A549 (cell line): ENCODE results near the gene TLE1. TPM values are rescaled to one million over a fixed set of nuclear protein-coding genes. Genes with fewer than 3 reads are reported as not detected.

Experiments
- ATAC-seq, 2 experiments: fragments of 200-7000 bp in 1 of 2; fragments of >200 bp in 1 of 2; cut with Nextera tagmentation in 1 of 2; cut with Tn5 transposase in 1 of 2; 3 replicates each; pipeline versions ENCODE4 v1.8.0 to v1.9.1; 2018 to 2020; ENCODE audit warnings: mild to moderate bottlenecking in 1 of 2, moderate library complexity in 1 of 2
- CTCF ChIA-PET: fragments of 300-600 bp; sonication (Branson Sonifier 250); formaldehyde crosslinking; extraction: SDS; loops from one replicate; lab custom pipeline; 2021; ENCODE audit warnings: antibody characterized with exemption, inconsistent platforms; lab: Yijun Ruan, JAX
- POLR2A ChIA-PET: fragments of 350-600 bp; formaldehyde crosslinking; extraction: SDS; loops from one replicate; lab custom pipeline; 2021; ENCODE audit warnings: antibody characterized with exemption, inconsistent platforms; lab: Yijun Ruan, JAX
- DNase-seq, 2 experiments: peaks; one replicate each; pipeline versions ENCODE4 v3.0.0 to v3.0.0-alpha.2; 2011 to 2016; ENCODE audit warnings: low read depth in 1 of 2, low spot score in 1 of 2
- FAIRE-seq: peaks from 2 replicates; lab custom pipeline; 2011; peaks lifted over from hg19 to GRCh38; lab: Jason Lieb, UNC
- H3K27ac ChIP-seq, 2 experiments: fragments of >200 bp; sonication (Bioruptor Twin); formaldehyde crosslinking; 3 replicates each; pipeline ENCODE4 v1.5.1; 2016 to 2017
- H3K4me1 ChIP-seq: fragments of >200 bp; sonication (Bioruptor Twin); formaldehyde crosslinking; 3 replicates; pipeline ENCODE4 v1.6.1; 2016
- H3K4me2 ChIP-seq: fragments of >200 bp; sonication (Bioruptor Twin); formaldehyde crosslinking; 3 replicates; pipeline ENCODE4 v1.6.1; 2016
- H3K4me3 ChIP-seq: fragments of >200 bp; sonication (Bioruptor Twin); formaldehyde crosslinking; 3 replicates; pipeline ENCODE4 v1.5.1; 2016
- H3K9me3 ChIP-seq: fragments of >200 bp; sonication (Bioruptor Twin); formaldehyde crosslinking; 3 replicates; pipeline ENCODE4 v1.6.1; 2016
- CBX2 ChIP-seq: fragments of 200-600 bp; sonication (generic); IDR thresholded peaks from 2 replicates; pipeline ENCODE4 v1.6.1; 2016; ENCODE audit warnings: low read depth, mild to moderate bottlenecking, borderline replicate concordance
- CEBPB ChIP-seq, 2 experiments: fragments of >200 bp in 1 of 2; sonication (Bioruptor Twin) in 1 of 2; formaldehyde crosslinking in 1 of 2; IDR thresholded peaks; 2 replicates each; pipeline ENCODE4 v1.6.1; 2012 to 2016
- CHD2 ChIP-seq: fragments of 150-350 bp; IDR thresholded peaks from 2 replicates; pipeline ENCODE4 v1.6.1; 2014; ENCODE audit warnings: low read length; ENCODE audit not compliant: partially characterized antibody
- EHF ChIP-seq: fragments of 250-450 bp; sonication (Bioruptor Pico); IDR thresholded peaks from 2 replicates; pipeline ENCODE4 v1.5.0; 2020; ENCODE audit warnings: mild to moderate bottlenecking
- ELK1 ChIP-seq: fragments of 150-350 bp; IDR thresholded peaks from 2 replicates; pipeline ENCODE4 v1.6.1; 2014; ENCODE audit warnings: low read depth, mild to moderate bottlenecking, low read length
- EP300 ChIP-seq, 2 experiments: fragments of >200 bp; sonication (Bioruptor Twin); formaldehyde crosslinking; IDR thresholded peaks; 2 replicates in 1 of 2; 3 replicates in 1 of 2; pipeline ENCODE4 v1.6.1; 2016 to 2017
- ESRRA ChIP-seq: fragments of 150-350 bp; IDR thresholded peaks from 2 replicates; pipeline ENCODE4 v1.6.1; 2014; ENCODE audit warnings: mild to moderate bottlenecking, low read length, borderline replicate concordance
- HDAC2 ChIP-seq: fragments of 200-600 bp; sonication (generic); IDR thresholded peaks from 2 replicates; pipeline ENCODE4 v1.6.1; 2016
- HEYL ChIP-seq: fragments of 250-450 bp; sonication (Bioruptor Pico); IDR thresholded peaks from 2 replicates; pipeline ENCODE4 v1.8.0; 2021; ENCODE audit warnings: mild to moderate bottlenecking, moderate library complexity
- HOXB13 ChIP-seq: fragments of 250-450 bp; sonication (Bioruptor Pico); IDR thresholded peaks from 2 replicates; pipeline ENCODE4 v1.5.0; 2020; ENCODE audit warnings: low read depth, mild to moderate bottlenecking, moderate library complexity
- JUNB ChIP-seq: fragments of >200 bp; sonication (Bioruptor Twin); formaldehyde crosslinking; IDR thresholded peaks from 2 replicates; pipeline ENCODE4 v1.6.1; 2016
- KDM5A ChIP-seq: fragments of 200-600 bp; sonication (generic); IDR thresholded peaks from 2 replicates; pipeline ENCODE4 v1.6.1; 2016; ENCODE audit warnings: antibody characterized with exemption, mild to moderate bottlenecking
- MAFK ChIP-seq: fragments of 450-650 bp; IDR thresholded peaks from 2 replicates; pipeline ENCODE4 v1.6.1; 2014; ENCODE audit not compliant: partially characterized antibody
- NFE2L2 ChIP-seq: fragments of 150-350 bp; conservative IDR thresholded peaks from 2 replicates; pipeline ENCODE4 v1.6.1; 2014; ENCODE audit warnings: low read length
- NPAS2 ChIP-seq: fragments of 250-450 bp; sonication (Bioruptor Pico); IDR thresholded peaks from 2 replicates; pipeline ENCODE4 v1.8.0; 2022; ENCODE audit warnings: mild to moderate bottlenecking, moderate library complexity, borderline replicate concordance
- PBX3 ChIP-seq: IDR thresholded peaks from 2 replicates; pipeline ENCODE4 v1.6.1; 2012
- POLR2A ChIP-seq: IDR thresholded peaks from 2 replicates; pipeline ENCODE4 v1.6.1; 2012; ENCODE audit warnings: mild to moderate bottlenecking, low read length
- RAD21 ChIP-seq, 2 experiments: fragments of >200 bp in 1 of 2; sonication (Bioruptor Twin) in 1 of 2; formaldehyde crosslinking in 1 of 2; IDR thresholded peaks in 1 of 2; conservative IDR thresholded peaks in 1 of 2; 2 replicates in 1 of 2; 3 replicates in 1 of 2; pipeline ENCODE4 v1.6.1; 2012 to 2018; ENCODE audit warnings: inconsistent platforms in 1 of 2
- REST ChIP-seq: fragments of 200-600 bp; sonication (generic); IDR thresholded peaks from 2 replicates; pipeline ENCODE4 v1.6.1; 2016; ENCODE audit warnings: antibody characterized with exemption, mild to moderate bottlenecking, moderate library complexity
- TFCP2L1 ChIP-seq: fragments of 250-450 bp; sonication (Bioruptor Pico); IDR thresholded peaks from 2 replicates; pipeline ENCODE4 v1.5.0; 2021; ENCODE audit warnings: mild to moderate bottlenecking
- TP53 ChIP-seq: fragments of 250-450 bp; sonication (Bioruptor Pico); IDR thresholded peaks from 2 replicates; pipeline ENCODE4 v1.5.0; 2021; ENCODE audit warnings: mild to moderate bottlenecking, moderate library complexity
- ZC3H11A ChIP-seq: fragments of 450-650 bp; IDR thresholded peaks from 2 replicates; pipeline ENCODE4 v1.6.1; 2014; ENCODE audit warnings: antibody characterized with exemption, mild to moderate bottlenecking
- ZFP36 ChIP-seq: fragments of 450-650 bp; IDR thresholded peaks from 2 replicates; pipeline ENCODE4 v1.6.1; 2014; ENCODE audit warnings: borderline replicate concordance; ENCODE audit not compliant: partially characterized antibody
- WGBS: methylation state at CpG from one replicate; pipeline ENCODE4 v1.1.6; 2017; ENCODE audit errors: missing lambda C conversion rate; 5-methylcytosine and 5-hydroxymethylcytosine counted together
- polyA plus RNA-seq, 4 experiments: library from polyadenylated mRNA; depleted of rRNA in 3 of 4; stranded (reverse); fragments of >200 nt; fragmentation: RNase III in 1 of 4; extraction: RNeasy Plus Mini Kit Qiagen cat#74134 plus additional on column Dnase treatment in 1 of 4; gene quantifications; 2 replicates in 3 of 4; 3 replicates in 1 of 4; pipeline ENCODE4 v1.2.3, GENCODE V29; 2011 to 2017

The TLE1 gene
- polyA plus RNA-seq, 2 of the 4 experiments (the other 2 are of a cell fraction), result 45.8 to 117 TPM

- TF ChIP-seq REST, result no peak
- TF ChIP-seq CBX2, result no peak
- TF ChIP-seq ELK1, result no peak
- no peak for TF ChIP-seq RAD21 (conservative IDR thresholded peaks at IDR 0.05 in 1 of 2, IDR thresholded peaks at IDR 0.05 in 1 of 2)
- no peak for TF ChIP-seq TFCP2L1 (CRISPR knock-in tag)
- TF ChIP-seq ZC3H11A, result no peak
- TF ChIP-seq MAFK, result no peak
- TF ChIP-seq POLR2A, result no peak
- no peak for TF ChIP-seq HOXB13 (CRISPR knock-in tag)
These were observed 27.9 kb upstream of the TLE1 start (continued) for GRCh38 chr9:81717061-81717746.

- ATAC-seq (no peak), FAIRE-seq (no peak), DNase-seq (no peak)
- POLR2A ChIA-PET, result no interaction called here
- CTCF ChIA-PET, result interaction anchor here (0.7 to 1.8 kb wide), 2 partner anchors 9 to 19 kb away, joined by 3 to 4 read pairs; no protein-coding TSS in a partner anchor
- H3K4me1 ChIP-seq, result peaks cover 12% of the 10 kb centered on the region; the same call in 2 of the 3 replicates
- 91% methylated on average over 6 of the region's 6 CpGs for WGBS
- H3K4me2 ChIP-seq, result no peak overlapping the region
- no peak overlapping the region for H3K4me3 ChIP-seq
- H3K27ac ChIP-seq, result no peak overlapping the region
- H3K9me3 ChIP-seq, result no peaks in the 10 kb centered on the region
- TF ChIP-seq EP300 (IDR thresholded peaks at IDR 0.05) (no peak), TFCP2L1 (CRISPR knock-in tag) (no peak), ZFP36 (no peak), CBX2 (no peak), HEYL (no peak), CEBPB (IDR thresholded peaks at IDR 0.05) (no peak), KDM5A (no peak), CHD2 (no peak), POLR2A (no peak), HDAC2 (no peak), NFE2L2 (no peak), PBX3 (no peak), TP53 (CRISPR knock-in tag) (no peak), ESRRA (no peak), EHF (CRISPR knock-in tag) (no peak), JUNB (no peak), MAFK (no peak), NPAS2 (no peak), RAD21 (conservative IDR thresholded peaks at IDR 0.05 in 1 of 2, IDR thresholded peaks at IDR 0.05 in 1 of 2) (no peak), HOXB13 (CRISPR knock-in tag) (no peak)
These were observed 27.1 kb upstream of the TLE1 start for GRCh38 chr9:81716409-81716808.
